ENCODE measurements around the gene ACVR2B. TPM values are rescaled to one million over a fixed set of nuclear protein-coding genes. Genes with fewer than 3 reads are reported as not detected.
A peak's percentile ranks its signal among the peaks of the same experiment; 100 is the strongest.
"Not testable (repeated sequence)": the region's sequence is repeated elsewhere in the genome, so short reads cannot be mapped to it uniquely, and the experiment has no call there.

The ACVR2B gene
- total and polyA plus RNA-seq, 4 donors, result 10.8 to 16.5 (median 15.3) TPM

GRCh38 chr3:38438436-38439069, 15.1 kb upstream of the ACVR2B start:
- WGBS (ENCODE audit: insufficient coverage), result 86% methylated on average over 5 of the region's 5 CpGs
- DNase-seq (ENCODE audit: low read depth in 4 of 6, low spot score in 6 of 6); H3K27me3 ChIP-seq (ENCODE audit: control insufficient read depth, insufficient read depth, low read length): not testable (repeated sequence)

GRCh38 chr3:38443205-38443604, 10.5 kb upstream of the ACVR2B start:
- H3K4me1 ChIP-seq (ENCODE audit: control insufficient read depth, insufficient read depth, low read length); H3K27ac ChIP-seq (ENCODE audit: low read depth, low read length); H3K9me3 ChIP-seq (ENCODE audit: control insufficient read depth, insufficient read depth, low read length); H3K27me3 ChIP-seq (ENCODE audit: control insufficient read depth, insufficient read depth, low read length); H3K36me3 ChIP-seq (ENCODE audit: control insufficient read depth, insufficient read depth, low read length); H3K4me3 ChIP-seq (ENCODE audit: low read depth, low read length); DNase-seq (ENCODE audit: low read depth in 4 of 6, low spot score in 6 of 6): not testable (repeated sequence)
- WGBS (ENCODE audit: insufficient coverage), result 93% methylated on average over 4 of the region's 4 CpGs

More at GRCh38 chr3:38438436-38439069, 15.1 kb upstream of the ACVR2B start:
- not testable (repeated sequence) for H3K36me3 ChIP-seq (ENCODE audit: control insufficient read depth, insufficient read depth, low read length); H3K4me1 ChIP-seq (ENCODE audit: control insufficient read depth, insufficient read depth, low read length); H3K9me3 ChIP-seq (ENCODE audit: control insufficient read depth, insufficient read depth, low read length); H3K27ac ChIP-seq (ENCODE audit: low read depth, low read length); H3K4me3 ChIP-seq (ENCODE audit: low read depth, low read length)

GRCh38 chr3:38446085-38446686, 7.5 kb upstream of the ACVR2B start:
- no peaks in the 10 kb centered on the region for H3K9me3 ChIP-seq (ENCODE audit: control insufficient read depth, insufficient read depth, low read length)
- H3K36me3 ChIP-seq (ENCODE audit: control insufficient read depth, insufficient read depth, low read length), result no peaks in the 10 kb centered on the region
- no peaks in the 10 kb centered on the region for H3K27me3 ChIP-seq (ENCODE audit: control insufficient read depth, insufficient read depth, low read length)
- H3K4me1 ChIP-seq (ENCODE audit: control insufficient read depth, insufficient read depth, low read length), result no peaks in the 10 kb centered on the region
- whole genome bisulfite sequencing (ENCODE audit: insufficient coverage), result 50% methylated on average over 1 of the region's 2 CpGs
- no peak for DNase-seq (ENCODE audit: low read depth in 4 of 6, low spot score in 6 of 6)
- H3K4me3 ChIP-seq (ENCODE audit: low read depth, low read length), result no peak overlapping the region
- H3K27ac ChIP-seq (ENCODE audit: low read depth, low read length), result no peak overlapping the region

GRCh38 chr3:38446812-38447211, 6.9 kb upstream of the ACVR2B start:
- Histone ChIP-seq H3K36me3 (ENCODE audit: control insufficient read depth, insufficient read depth, low read length) (no peaks in the 10 kb centered on the region), H3K4me3 (ENCODE audit: low read depth, low read length) (no peak overlapping the region), H3K4me1 (ENCODE audit: control insufficient read depth, insufficient read depth, low read length) (no peaks in the 10 kb centered on the region), H3K27ac (ENCODE audit: low read depth, low read length) (no peak overlapping the region), H3K9me3 (ENCODE audit: control insufficient read depth, insufficient read depth, low read length) (no peaks in the 10 kb centered on the region), H3K27me3 (ENCODE audit: control insufficient read depth, insufficient read depth, low read length) (no peaks in the 10 kb centered on the region)
- no peak for DNase-seq (ENCODE audit: low read depth in 4 of 6, low spot score in 6 of 6)

- Histone ChIP-seq H3K36me3 (ENCODE audit: control insufficient read depth, insufficient read depth, low read length) (no peaks in the 10 kb centered on the region), H3K27ac (ENCODE audit: low read depth, low read length) (no peak overlapping the region), H3K4me3 (ENCODE audit: low read depth, low read length) (no peak overlapping the region), H3K4me1 (ENCODE audit: control insufficient read depth, insufficient read depth, low read length) (peaks cover 15% of the 10 kb centered on the region), H3K9me3 (ENCODE audit: control insufficient read depth, insufficient read depth, low read length) (no peaks in the 10 kb centered on the region), H3K27me3 (ENCODE audit: control insufficient read depth, insufficient read depth, low read length) (no peaks in the 10 kb centered on the region)
- 97% methylated on average over 3 of the region's 3 CpGs for WGBS (ENCODE audit: insufficient coverage)
- DNase-seq (ENCODE audit: low read depth in 4 of 6, low spot score in 6 of 6), result no peak
These were observed 2.8 kb upstream of the ACVR2B start for GRCh38 chr3:38450853-38451252.

GRCh38 chr3:38453913-38454177, 155 bp downstream of the ACVR2B start:
- 0% methylated on average over 35 of the region's 36 CpGs for WGBS (ENCODE audit: insufficient coverage)

GRCh38 chr3:38454178-38454883, 641 bp downstream of the ACVR2B start:
- Histone ChIP-seq H3K4me1 (ENCODE audit: control insufficient read depth, insufficient read depth, low read length) (peaks cover 23% of the 10 kb centered on the region), H3K27me3 (ENCODE audit: control insufficient read depth, insufficient read depth, low read length) (no peaks in the 10 kb centered on the region), H3K27ac (ENCODE audit: low read depth, low read length) (peak overlapping the region; percentile 47), H3K9me3 (ENCODE audit: control insufficient read depth, insufficient read depth, low read length) (no peaks in the 10 kb centered on the region), H3K4me3 (ENCODE audit: low read depth, low read length) (peak overlapping the region; percentile 84), H3K36me3 (ENCODE audit: control insufficient read depth, insufficient read depth, low read length) (peaks cover 3% of the 10 kb centered on the region)
- DNase-seq (ENCODE audit: low read depth in 4 of 6, low spot score in 6 of 6), result peak in 3 of 6 donors; percentile 14 to 67 (median 28)
- under 1% methylated on average over 78 of the region's 78 CpGs for WGBS (ENCODE audit: insufficient coverage)

More at GRCh38 chr3:38453913-38454177, 155 bp downstream of the ACVR2B start:
- Histone ChIP-seq H3K27ac (ENCODE audit: low read depth, low read length) (no peak overlapping the region), H3K27me3 (ENCODE audit: control insufficient read depth, insufficient read depth, low read length) (no peaks in the 10 kb centered on the region), H3K9me3 (ENCODE audit: control insufficient read depth, insufficient read depth, low read length) (no peaks in the 10 kb centered on the region), H3K4me3 (ENCODE audit: low read depth, low read length) (peak overlapping the region; percentile 84), H3K36me3 (ENCODE audit: control insufficient read depth, insufficient read depth, low read length) (no peaks in the 10 kb centered on the region), H3K4me1 (ENCODE audit: control insufficient read depth, insufficient read depth, low read length) (peaks cover 20% of the 10 kb centered on the region)
- no peak for DNase-seq (ENCODE audit: low read depth in 4 of 6, low spot score in 6 of 6)

GRCh38 chr3:38454884-38455638, 1.4 kb downstream of the ACVR2B start:
- WGBS (ENCODE audit: insufficient coverage), result under 1% methylated on average over 57 of the region's 72 CpGs
- H3K4me1 ChIP-seq (ENCODE audit: control insufficient read depth, insufficient read depth, low read length), result peaks cover 28% of the 10 kb centered on the region

GRCh38 chr3:38455639-38456430, 2.1 kb downstream of the ACVR2B start:
- Histone ChIP-seq H3K4me1 (ENCODE audit: control insufficient read depth, insufficient read depth, low read length) (peaks cover 34% of the 10 kb centered on the region), H3K36me3 (ENCODE audit: control insufficient read depth, insufficient read depth, low read length) (peaks cover 5% of the 10 kb centered on the region), H3K27ac (ENCODE audit: low read depth, low read length) (no peak overlapping the region), H3K27me3 (ENCODE audit: control insufficient read depth, insufficient read depth, low read length) (no peaks in the 10 kb centered on the region), H3K4me3 (ENCODE audit: low read depth, low read length) (peak overlapping the region; percentile 84), H3K9me3 (ENCODE audit: control insufficient read depth, insufficient read depth, low read length) (no peaks in the 10 kb centered on the region)
- peak in 1 of 6 donors; percentile 28 for DNase-seq (ENCODE audit: low read depth in 4 of 6, low spot score in 6 of 6)
- WGBS (ENCODE audit: insufficient coverage), result 4% methylated on average over 14 of the region's 15 CpGs

More at GRCh38 chr3:38454884-38455638, 1.4 kb downstream of the ACVR2B start:
- no peaks in the 10 kb centered on the region for H3K9me3 ChIP-seq (ENCODE audit: control insufficient read depth, insufficient read depth, low read length)
- peak in 5 of 6 donors; percentile 24 to 92 (median 59) for DNase-seq (ENCODE audit: low read depth in 4 of 6, low spot score in 6 of 6)
- H3K27ac ChIP-seq (ENCODE audit: low read depth, low read length), result peak overlapping the region; percentile 47
- H3K27me3 ChIP-seq (ENCODE audit: control insufficient read depth, insufficient read depth, low read length), result no peaks in the 10 kb centered on the region
- H3K4me3 ChIP-seq (ENCODE audit: low read depth, low read length), result peak overlapping the region; percentile 84
- peaks cover 5% of the 10 kb centered on the region for H3K36me3 ChIP-seq (ENCODE audit: control insufficient read depth, insufficient read depth, low read length)
